MCF 10A (cell line): ENCODE measurements around the gene ZCCHC4. TPM values are rescaled to one million over a fixed set of nuclear protein-coding genes. Genes with fewer than 3 reads are reported as not detected.

Experiments used
- BruUV-seq: library from RNA; stranded (reverse); fragments of 400-500 nt; replicated peaks from 2 replicates; lab custom pipeline; 2021; lab: Mats Ljungman, UMichigan
- CTCF ChIA-PET: fragments of 300-600 bp; sonication (Branson Sonifier 250); formaldehyde crosslinking; extraction: SDS; loops from one replicate; lab custom pipeline; 2021; ENCODE audit warnings: antibody characterized with exemption, inconsistent platforms; lab: Yijun Ruan, JAX
- POLR2A ChIA-PET: fragments of 300-600, 350-650 bp; sonication (Branson Sonifier 250); formaldehyde crosslinking; extraction: SDS; loops from one replicate; lab custom pipeline; 2020; ENCODE audit warnings: antibody characterized with exemption, inconsistent platforms; lab: Yijun Ruan, JAX
- DNase-seq: peaks from one replicate; pipeline ENCODE4 v3.0.0-alpha.2; 2018; ENCODE audit not compliant: unreplicated experiment
- H3K27ac Mint-ChIP-seq: one replicate; pipeline ENCODE4 v1.8.0; 2022; ENCODE audit warnings: mild to moderate bottlenecking, low read depth, mixed read lengths; ENCODE audit not compliant: unreplicated experiment
- H3K27me3 Mint-ChIP-seq: one replicate; pipeline ENCODE4 v1.8.0; 2022; ENCODE audit warnings: mixed read lengths; ENCODE audit not compliant: insufficient read depth, unreplicated experiment
- H3K36me3 Mint-ChIP-seq: one replicate; pipeline ENCODE4 v1.8.0; 2022; ENCODE audit warnings: mild to moderate bottlenecking, moderate library complexity, mixed read lengths; ENCODE audit not compliant: insufficient read depth, unreplicated experiment
- H3K4me1 Mint-ChIP-seq: one replicate; pipeline ENCODE4 v1.8.0; 2022; ENCODE audit warnings: mixed read lengths; ENCODE audit not compliant: insufficient read depth, unreplicated experiment
- H3K4me3 Mint-ChIP-seq: one replicate; pipeline ENCODE4 v1.8.0; 2022; ENCODE audit warnings: mild to moderate bottlenecking, moderate library complexity, mixed read lengths; ENCODE audit not compliant: unreplicated experiment
- H3K9me3 Mint-ChIP-seq: one replicate; pipeline ENCODE4 v1.8.0; 2022; ENCODE audit warnings: mixed read lengths; ENCODE audit not compliant: unreplicated experiment
- intact Hi-C: fragments of 100-400 bp; cut with micrococcal nuclease; formaldehyde crosslinking; loops from 2 replicates; pipeline ENCODE4 v1.14.1; 2022
- total RNA-seq: library from RNA; stranded (reverse); gene quantifications from 2 replicates; pipeline ENCODE4 v1.2.3, GENCODE V29; 2022
- TF ChIP-seq, protein P1 (sequence below): fragments of 200-600 bp; IDR thresholded peaks from one replicate; pipeline ENCODE4 v1.8.0; 2022; ENCODE audit warnings: antibody characterized with exemption, mild to moderate bottlenecking; ENCODE audit not compliant: unreplicated experiment

ZCCHC4 gene
- total RNA-seq, 1 experiment from 2014 or later = 7.7 TPM

DNA sequence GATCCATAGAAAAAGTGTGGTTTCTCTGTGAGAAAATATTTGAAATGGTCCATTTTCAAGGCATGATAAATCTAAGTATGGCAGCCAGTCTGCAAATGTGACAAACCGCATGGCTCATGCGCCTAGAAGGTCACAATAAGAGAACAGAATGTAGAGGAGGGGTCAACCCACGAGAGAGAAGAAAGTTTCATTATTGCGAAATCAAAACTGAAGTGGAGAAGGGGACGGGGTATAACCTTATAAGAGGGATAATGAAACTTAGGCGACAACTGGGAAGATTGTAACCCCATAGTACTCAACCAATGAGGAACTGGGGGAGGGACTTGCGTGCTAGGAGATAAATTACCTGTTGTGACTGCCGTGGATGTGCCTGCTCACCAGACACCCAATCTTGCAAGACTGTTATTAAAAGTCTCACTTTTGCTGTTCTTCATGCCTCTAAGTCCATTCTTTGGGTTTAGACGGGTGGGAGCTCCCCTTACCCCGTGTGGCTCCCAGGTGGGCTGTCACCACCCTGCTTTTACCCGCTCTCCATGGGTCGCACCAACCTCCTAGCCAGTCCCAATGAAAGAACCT is 21.3 kb upstream of the ZCCHC4 start:
- intact Hi-C loops = no loop called here
- BruUV-seq = no TSS peak
- ChIA-PET POLR2A (interaction anchor here (1.6 kb wide), 1 partner anchor 21 kb away, joined by 5 read pairs; the partner anchor contains the start of gene ZCCHC4), CTCF (interaction anchor here (0.6 to 1.9 kb wide), 3 partner anchors 13 to 177 kb away, joined by 3 to 6 read pairs (median 3); partner anchors contain the start of gene ZCCHC4)
- Mint-ChIP-seq H3K27me3 (no peaks in the 10 kb centered on the region), H3K4me1 (no peaks in the 10 kb centered on the region), H3K4me3 (no peak overlapping the region), H3K9me3 (peaks cover 16% of the 10 kb centered on the region), H3K36me3 (peaks cover 7% of the 10 kb centered on the region), H3K27ac (no peak overlapping the region)
- TF ChIP-seq, protein P1, sequence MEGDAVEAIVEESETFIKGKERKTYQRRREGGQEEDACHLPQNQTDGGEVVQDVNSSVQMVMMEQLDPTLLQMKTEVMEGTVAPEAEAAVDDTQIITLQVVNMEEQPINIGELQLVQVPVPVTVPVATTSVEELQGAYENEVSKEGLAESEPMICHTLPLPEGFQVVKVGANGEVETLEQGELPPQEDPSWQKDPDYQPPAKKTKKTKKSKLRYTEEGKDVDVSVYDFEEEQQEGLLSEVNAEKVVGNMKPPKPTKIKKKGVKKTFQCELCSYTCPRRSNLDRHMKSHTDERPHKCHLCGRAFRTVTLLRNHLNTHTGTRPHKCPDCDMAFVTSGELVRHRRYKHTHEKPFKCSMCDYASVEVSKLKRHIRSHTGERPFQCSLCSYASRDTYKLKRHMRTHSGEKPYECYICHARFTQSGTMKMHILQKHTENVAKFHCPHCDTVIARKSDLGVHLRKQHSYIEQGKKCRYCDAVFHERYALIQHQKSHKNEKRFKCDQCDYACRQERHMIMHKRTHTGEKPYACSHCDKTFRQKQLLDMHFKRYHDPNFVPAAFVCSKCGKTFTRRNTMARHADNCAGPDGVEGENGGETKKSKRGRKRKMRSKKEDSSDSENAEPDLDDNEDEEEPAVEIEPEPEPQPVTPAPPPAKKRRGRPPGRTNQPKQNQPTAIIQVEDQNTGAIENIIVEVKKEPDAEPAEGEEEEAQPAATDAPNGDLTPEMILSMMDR = no peak
- DNase-seq = no peak

DNA sequence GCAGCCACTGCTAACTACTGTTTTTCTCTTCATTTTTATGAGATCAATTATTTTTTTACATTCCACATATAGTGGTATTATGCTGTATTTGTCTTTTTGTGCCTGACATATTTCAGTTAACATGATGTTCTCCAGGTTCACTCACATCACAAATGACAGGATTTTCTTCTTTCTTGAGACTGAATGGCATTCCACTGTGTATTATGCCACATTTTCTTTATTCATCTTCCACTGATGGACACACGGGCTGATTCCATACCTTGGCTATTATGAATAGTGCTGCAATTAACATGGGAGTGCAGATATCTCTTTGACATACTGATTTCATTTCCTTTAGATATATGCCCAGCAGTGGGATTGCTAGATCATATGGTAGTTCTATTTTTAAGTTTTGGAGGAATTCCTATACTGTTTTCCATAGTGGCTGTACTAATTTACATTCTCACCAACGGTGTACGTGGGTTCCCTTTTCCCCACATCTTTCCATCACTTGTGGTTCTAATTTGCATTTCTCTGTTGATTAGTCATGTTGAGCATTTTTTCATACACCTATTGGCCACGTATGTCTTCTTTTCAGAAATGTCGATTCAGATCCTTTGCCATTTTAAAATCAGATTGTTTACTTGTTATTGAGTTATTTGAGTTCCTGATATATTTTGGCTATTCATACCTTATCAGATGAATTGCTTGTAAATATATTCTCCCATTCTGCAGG is 14.9 kb upstream of the ZCCHC4 start:
- no peaks in the 10 kb centered on the region for H3K36me3 Mint-ChIP-seq
- H3K27ac Mint-ChIP-seq = no peak overlapping the region
- CTCF ChIA-PET = no interaction called here
- POLR2A ChIA-PET = no interaction called here
- BruUV-seq = no TSS peak
- H3K27me3 Mint-ChIP-seq = peaks cover 11% of the 10 kb centered on the region
- H3K4me1 Mint-ChIP-seq = no peaks in the 10 kb centered on the region
- H3K4me3 Mint-ChIP-seq = no peak overlapping the region
- no peaks in the 10 kb centered on the region for H3K9me3 Mint-ChIP-seq
- TF ChIP-seq, protein P1 = no peak
- intact Hi-C loops = no loop called here
- DNase-seq = no peak

DNA sequence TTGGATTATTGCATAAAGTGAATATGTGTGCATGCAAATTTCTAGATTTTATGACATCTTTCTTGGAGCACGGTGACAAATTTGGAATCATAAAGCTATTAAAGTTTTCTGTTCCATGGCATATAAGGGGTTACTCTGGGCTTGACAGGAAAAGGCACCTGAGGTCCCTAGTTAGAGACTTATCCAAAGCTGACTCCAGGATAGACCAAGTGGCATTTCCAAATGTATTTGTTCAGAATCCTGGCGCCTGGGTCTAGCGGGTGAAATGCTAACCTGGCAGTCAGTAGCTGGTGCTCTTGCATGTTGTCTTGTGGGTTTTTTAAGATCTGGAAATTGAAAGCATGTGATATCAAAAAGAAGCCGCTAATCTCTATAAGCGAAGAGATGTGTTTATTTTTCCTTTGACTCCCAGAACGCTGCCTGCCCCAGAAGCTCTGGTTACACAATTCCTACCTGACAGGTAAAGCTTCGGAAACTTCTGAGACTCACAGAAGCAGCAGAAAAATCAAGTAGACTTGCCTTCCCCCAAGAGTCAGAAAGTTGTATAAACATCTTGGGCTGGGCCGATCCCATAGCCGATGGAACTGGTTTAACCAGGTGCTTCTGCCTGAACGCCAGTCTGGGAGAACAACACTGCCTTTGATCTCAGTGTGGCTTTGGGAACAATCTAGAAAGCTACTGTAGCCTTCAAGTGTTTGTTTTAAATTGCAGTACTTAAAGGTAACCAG is 12.9 kb upstream of the ZCCHC4 start:
- Mint-ChIP-seq H3K27ac (no peak overlapping the region), H3K4me3 (no peak overlapping the region), H3K36me3 (peaks cover 4% of the 10 kb centered on the region), H3K27me3 (peaks cover 11% of the 10 kb centered on the region), H3K4me1 (no peaks in the 10 kb centered on the region), H3K9me3 (no peaks in the 10 kb centered on the region)
- no peak for DNase-seq
- intact Hi-C loops = no loop called here
- ChIA-PET POLR2A (interaction anchor here (1.7 kb wide), 1 partner anchor 10 kb away, joined by 5 read pairs; no protein-coding TSS in a partner anchor), CTCF (interaction anchor here (1.6 to 4.5 kb wide), 2 partner anchors 11 to 13 kb away, joined by 8 to 22 read pairs; partner anchors contain the start of gene ZCCHC4)
- TF ChIP-seq, protein P1 = no peak
- BruUV-seq = no TSS peak

DNA sequence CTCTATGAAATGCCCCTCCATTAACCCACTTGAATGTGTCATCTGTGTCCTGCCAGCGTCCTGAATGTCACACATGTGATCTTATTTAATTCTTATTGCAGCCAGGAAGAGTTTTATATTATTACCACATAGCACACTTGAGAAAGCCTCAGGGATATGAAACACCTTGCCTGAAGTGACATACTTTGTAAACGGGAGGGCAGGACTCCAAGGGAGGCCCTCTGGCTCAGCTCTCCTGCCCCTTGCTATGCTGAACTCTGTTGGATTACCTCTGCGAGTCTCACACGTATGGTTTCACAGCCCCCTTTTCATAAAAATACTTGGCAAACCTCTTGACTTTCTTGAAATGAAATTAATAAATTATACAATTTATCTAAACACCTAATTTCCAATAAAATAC is 11.1 kb upstream of the ZCCHC4 start:
- Mint-ChIP-seq H3K9me3 (no peaks in the 10 kb centered on the region), H3K4me3 (no peak overlapping the region), H3K4me1 (no peaks in the 10 kb centered on the region), H3K27ac (no peak overlapping the region), H3K36me3 (peaks cover 6% of the 10 kb centered on the region), H3K27me3 (peaks cover 11% of the 10 kb centered on the region)
- intact Hi-C loops = no loop called here
- ChIA-PET POLR2A (no interaction called here), CTCF (interaction anchor here (1.2 to 4.5 kb wide), 2 partner anchors 11 to 50 kb away, joined by 3 to 22 read pairs; partner anchors contain the start of gene ZCCHC4)
- TF ChIP-seq, protein P1 = no peak
- DNase-seq = no peak
- no TSS peak for BruUV-seq
